Tibial artery (tissue), 4 donors: Measurements from ENCODE around the gene SMIM32.

Experiments used
- DNase-seq, 2 donors: peaks; one replicate each; pipeline ENCODE4 v3.0.0-alpha.2; 2019
- H3K27ac ChIP-seq, 2 donors: fragments of 200-600 bp; sonication (generic) in 1 of 2; 1 replicate in 1 of 2; 2 replicates in 1 of 2; pipeline ENCODE4 v1.5.1; 2018 to 2019; ENCODE audit warnings: mild to moderate bottlenecking in 1 of 2
- H3K27me3 ChIP-seq, 2 donors: fragments of 200-600 bp; sonication (generic) in 1 of 2; one replicate each; pipeline versions ENCODE4 v1.5.1 to v1.6.0; 2016 to 2019
- H3K36me3 ChIP-seq, 3 donors: fragments of 200-600 bp; sonication (generic) in 2 of 3; one replicate each; pipeline ENCODE4 v1.5.1; 2016 to 2019; ENCODE audit warnings: mild to moderate bottlenecking in 2 of 3
- H3K4me1 ChIP-seq, 4 donors: fragments of 200-600 bp; sonication (generic) in 2 of 4; 1 replicate in 3 of 4; 2 replicates in 1 of 4; pipeline ENCODE4 v1.5.1; 2016 to 2019
- H3K4me3 ChIP-seq, 2 donors: fragments of 200-600 bp; sonication (generic) in 1 of 2; 1 replicate in 1 of 2; 2 replicates in 1 of 2; pipeline ENCODE4 v1.5.1; 2018 to 2019; ENCODE audit warnings: mild to moderate bottlenecking in 2 of 2
- H3K9me3 ChIP-seq, 3 donors: fragments of 200-600 bp; sonication (generic) in 1 of 3; one replicate each; pipeline ENCODE4 v1.5.1; 2016 to 2019
- CTCF ChIP-seq, 2 experiments: fragments of 200-600 bp in 1 of 2; fragments of 450-650 bp in 1 of 2; IDR thresholded peaks; one replicate each; pipeline ENCODE4 v1.5.1; 2017 to 2019; ENCODE audit warnings: antibody characterized with exemption in 2 of 2, mild to moderate bottlenecking in 1 of 2, moderate library complexity in 1 of 2
- intact Hi-C: fragments of 100-400 bp; cut with DNase I; formaldehyde crosslinking; loops from one replicate; pipeline ENCODE4 v1.15.0; 2023; ENCODE audit warnings: low total_unique reads

Gene SMIM32

GRCh38 chr5:136207631-136208030, 14.7 kb upstream of the SMIM32 start:
- no peak for DNase-seq
- H3K4me3 ChIP-seq = no peak overlapping the region
- intact Hi-C loops = no loop called here
- no peaks in the 10 kb centered on the region for H3K9me3 ChIP-seq
- peaks cover 0 to 10% of the 10 kb centered on the region in 2 donors for H3K27me3 ChIP-seq
- H3K4me1 ChIP-seq = no peaks in the 10 kb centered on the region
- TF ChIP-seq CTCF (IDR thresholded peaks at IDR 0.05) = no peak
- H3K27ac ChIP-seq = no peak overlapping the region
- H3K36me3 ChIP-seq = no peaks in the 10 kb centered on the region

- H3K27me3 ChIP-seq = peaks cover 0 to 4% of the 10 kb centered on the region in 2 donors
- intact Hi-C loops = no loop called here
Measured at GRCh38 chr5:136206361-136206760, 13.4 kb upstream of the SMIM32 start.

GRCh38 chr5:136205941-136206340, 13.0 kb upstream of the SMIM32 start:
- no peak for DNase-seq
- Histone ChIP-seq H3K36me3 (no peaks in the 10 kb centered on the region), H3K4me1 (no peaks in the 10 kb centered on the region), H3K4me3 (no peak overlapping the region), H3K27me3 (peaks cover 0 to 4% of the 10 kb centered on the region in 2 donors), H3K9me3 (no peaks in the 10 kb centered on the region), H3K27ac (no peak overlapping the region)
- TF ChIP-seq CTCF (IDR thresholded peaks at IDR 0.05) = no peak
- intact Hi-C loops = no loop called here

More at GRCh38 chr5:136206361-136206760, 13.4 kb upstream of the SMIM32 start:
- no peak overlapping the region for H3K27ac ChIP-seq
- TF ChIP-seq CTCF (IDR thresholded peaks at IDR 0.05) = no peak
- H3K9me3 ChIP-seq = no peaks in the 10 kb centered on the region
- H3K4me3 ChIP-seq = no peak overlapping the region
- DNase-seq = no peak
- no peaks in the 10 kb centered on the region for H3K36me3 ChIP-seq
- H3K4me1 ChIP-seq = no peaks in the 10 kb centered on the region

- no peak overlapping the region for H3K4me3 ChIP-seq
- no peaks in the 10 kb centered on the region for H3K9me3 ChIP-seq
- no peaks in the 10 kb centered on the region for H3K36me3 ChIP-seq
- peaks cover 0 to 4% of the 10 kb centered on the region in 2 donors for H3K27me3 ChIP-seq
- DNase-seq = no peak
- intact Hi-C loops = no loop called here
- H3K27ac ChIP-seq = no peak overlapping the region
- TF ChIP-seq CTCF (IDR thresholded peaks at IDR 0.05) = no peak
- H3K4me1 ChIP-seq = no peaks in the 10 kb centered on the region
Measured at GRCh38 chr5:136205061-136205702, 12.2 kb upstream of the SMIM32 start.

- no peak for DNase-seq
Measured at GRCh38 chr5:136203303-136203922, 10.5 kb upstream of the SMIM32 start.

More at GRCh38 chr5:136203303-136203922, 10.5 kb upstream of the SMIM32 start:
- Histone ChIP-seq H3K27me3 (peaks cover 0 to 6% of the 10 kb centered on the region in 2 donors), H3K9me3 (no peaks in the 10 kb centered on the region), H3K4me1 (no peaks in the 10 kb centered on the region), H3K27ac (no peak overlapping the region), H3K4me3 (no peak overlapping the region), H3K36me3 (no peaks in the 10 kb centered on the region)
- no peak for TF ChIP-seq CTCF (IDR thresholded peaks at IDR 0.05)
- intact Hi-C loops = no loop called here
